Hematopoietic multipotent progenitor cell treated with erythropoietin and hydrocortisone succinate and interleukin-3 and kit ligand, for 17 days (in vitro differentiated cells): ENCODE results near the gene TICRR.
"Not testable (repeated sequence)": the region's sequence is repeated elsewhere in the genome, so short reads cannot be mapped to it uniquely, and the experiment has no call there.

ENCODE experiments used
- DNase-seq: peaks from one replicate; pipeline ENCODE4 v3.0.0-alpha.2; 2015; ENCODE audit warnings: low spot score

Gene TICRR, protein sequence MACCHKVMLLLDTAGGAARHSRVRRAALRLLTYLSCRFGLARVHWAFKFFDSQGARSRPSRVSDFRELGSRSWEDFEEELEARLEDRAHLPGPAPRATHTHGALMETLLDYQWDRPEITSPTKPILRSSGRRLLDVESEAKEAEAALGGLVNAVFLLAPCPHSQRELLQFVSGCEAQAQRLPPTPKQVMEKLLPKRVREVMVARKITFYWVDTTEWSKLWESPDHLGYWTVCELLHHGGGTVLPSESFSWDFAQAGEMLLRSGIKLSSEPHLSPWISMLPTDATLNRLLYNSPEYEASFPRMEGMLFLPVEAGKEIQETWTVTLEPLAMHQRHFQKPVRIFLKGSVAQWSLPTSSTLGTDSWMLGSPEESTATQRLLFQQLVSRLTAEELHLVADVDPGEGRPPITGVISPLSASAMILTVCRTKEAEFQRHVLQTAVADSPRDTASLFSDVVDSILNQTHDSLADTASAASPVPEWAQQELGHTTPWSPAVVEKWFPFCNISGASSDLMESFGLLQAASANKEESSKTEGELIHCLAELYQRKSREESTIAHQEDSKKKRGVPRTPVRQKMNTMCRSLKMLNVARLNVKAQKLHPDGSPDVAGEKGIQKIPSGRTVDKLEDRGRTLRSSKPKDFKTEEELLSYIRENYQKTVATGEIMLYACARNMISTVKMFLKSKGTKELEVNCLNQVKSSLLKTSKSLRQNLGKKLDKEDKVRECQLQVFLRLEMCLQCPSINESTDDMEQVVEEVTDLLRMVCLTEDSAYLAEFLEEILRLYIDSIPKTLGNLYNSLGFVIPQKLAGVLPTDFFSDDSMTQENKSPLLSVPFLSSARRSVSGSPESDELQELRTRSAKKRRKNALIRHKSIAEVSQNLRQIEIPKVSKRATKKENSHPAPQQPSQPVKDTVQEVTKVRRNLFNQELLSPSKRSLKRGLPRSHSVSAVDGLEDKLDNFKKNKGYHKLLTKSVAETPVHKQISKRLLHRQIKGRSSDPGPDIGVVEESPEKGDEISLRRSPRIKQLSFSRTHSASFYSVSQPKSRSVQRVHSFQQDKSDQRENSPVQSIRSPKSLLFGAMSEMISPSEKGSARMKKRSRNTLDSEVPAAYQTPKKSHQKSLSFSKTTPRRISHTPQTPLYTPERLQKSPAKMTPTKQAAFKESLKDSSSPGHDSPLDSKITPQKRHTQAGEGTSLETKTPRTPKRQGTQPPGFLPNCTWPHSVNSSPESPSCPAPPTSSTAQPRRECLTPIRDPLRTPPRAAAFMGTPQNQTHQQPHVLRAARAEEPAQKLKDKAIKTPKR (N-terminal part only)

DNA sequence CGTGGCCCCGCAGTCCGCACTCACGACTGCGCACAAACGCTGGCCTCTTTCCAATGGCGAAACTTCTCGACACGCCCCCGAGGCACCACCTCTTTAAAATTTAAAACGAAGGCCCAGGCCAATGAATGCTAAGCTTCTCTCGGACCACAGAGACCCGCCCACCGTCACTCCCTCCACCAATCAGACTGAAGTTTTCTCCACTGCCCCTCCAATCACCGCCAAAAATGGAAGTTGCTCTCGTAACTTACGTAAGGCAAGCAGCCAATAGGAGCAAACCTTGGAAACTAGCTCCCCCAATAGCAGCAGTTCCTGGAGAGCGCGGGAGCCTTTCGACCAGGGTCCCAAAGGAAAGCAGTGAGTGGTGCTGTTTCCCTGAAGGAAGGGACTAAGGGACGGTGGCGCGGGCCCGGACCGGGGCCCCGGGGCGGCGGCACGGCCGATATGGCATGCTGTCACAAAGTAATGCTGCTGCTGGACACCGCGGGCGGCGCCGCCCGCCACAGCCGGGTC, at the start of gene TICRR:
Gene TICRR, plus strand, starts transcription at position 324 of the 510 bp plus-strand sequence. Its CDS starts 118 bp downstream, at position 442.
- DNase-seq: peak; percentile 99

DNA sequence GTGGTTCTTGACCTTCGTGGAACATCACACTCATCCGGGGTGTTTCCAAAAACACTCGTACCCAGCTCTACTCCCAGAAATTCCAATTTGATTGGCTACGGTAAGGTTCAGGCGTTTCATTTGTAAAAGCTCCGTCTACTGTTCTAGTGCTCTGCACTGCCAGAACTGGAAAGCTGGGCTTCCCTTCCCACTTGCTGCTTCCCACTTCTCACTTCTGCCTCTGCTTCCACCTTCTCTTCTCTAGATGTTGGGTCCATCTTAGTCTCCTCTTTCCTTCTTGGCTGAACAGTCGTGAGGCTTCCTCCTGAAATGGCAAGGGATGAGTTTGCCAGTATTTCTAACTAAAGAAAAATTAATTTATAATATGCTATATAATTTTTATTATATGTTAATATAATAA, 49.1 kb upstream of the TICRR start:
- no peak for DNase-seq

DNA sequence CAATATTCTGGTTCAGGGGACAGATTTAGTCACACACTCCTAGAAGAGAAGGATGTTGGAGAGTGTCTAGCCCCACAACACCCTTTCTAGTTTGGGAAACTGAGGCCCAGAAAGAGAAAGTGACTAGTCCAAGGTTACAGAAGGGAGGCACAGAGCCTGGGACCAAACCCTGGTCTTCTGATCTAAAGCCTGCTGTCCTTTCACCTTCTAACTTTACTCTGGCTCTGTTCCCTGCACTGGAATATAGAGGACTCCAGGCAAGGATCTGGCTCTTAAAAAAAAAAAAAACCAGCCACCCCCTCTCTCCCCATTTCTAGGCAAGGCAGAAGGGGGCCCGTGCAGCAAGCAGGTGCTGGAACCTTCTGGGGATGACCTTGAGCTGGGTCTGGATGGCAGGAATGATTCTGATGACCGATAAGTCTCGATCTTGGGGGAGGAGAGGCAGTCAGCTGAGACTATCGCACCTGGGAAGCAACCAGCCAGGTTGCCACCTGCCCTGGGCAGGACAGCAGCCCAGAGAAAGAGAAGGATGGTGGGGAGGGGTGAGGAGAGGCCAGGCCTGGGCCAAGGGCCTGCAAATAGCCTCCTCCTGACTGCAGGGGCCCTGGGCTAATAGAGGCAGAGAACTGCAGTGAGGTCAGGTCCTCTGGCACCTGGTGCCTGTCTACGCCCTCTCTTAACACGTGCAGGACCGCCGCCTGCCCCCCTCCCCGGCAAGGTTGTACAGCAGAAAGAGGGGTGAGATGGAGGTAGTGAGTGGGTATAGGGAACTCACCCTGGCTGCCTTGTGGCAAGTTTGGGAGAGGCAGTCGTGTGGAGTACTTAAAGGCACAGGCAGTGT, 48.4 kb upstream of the TICRR start:
- no peak for DNase-seq

DNA sequence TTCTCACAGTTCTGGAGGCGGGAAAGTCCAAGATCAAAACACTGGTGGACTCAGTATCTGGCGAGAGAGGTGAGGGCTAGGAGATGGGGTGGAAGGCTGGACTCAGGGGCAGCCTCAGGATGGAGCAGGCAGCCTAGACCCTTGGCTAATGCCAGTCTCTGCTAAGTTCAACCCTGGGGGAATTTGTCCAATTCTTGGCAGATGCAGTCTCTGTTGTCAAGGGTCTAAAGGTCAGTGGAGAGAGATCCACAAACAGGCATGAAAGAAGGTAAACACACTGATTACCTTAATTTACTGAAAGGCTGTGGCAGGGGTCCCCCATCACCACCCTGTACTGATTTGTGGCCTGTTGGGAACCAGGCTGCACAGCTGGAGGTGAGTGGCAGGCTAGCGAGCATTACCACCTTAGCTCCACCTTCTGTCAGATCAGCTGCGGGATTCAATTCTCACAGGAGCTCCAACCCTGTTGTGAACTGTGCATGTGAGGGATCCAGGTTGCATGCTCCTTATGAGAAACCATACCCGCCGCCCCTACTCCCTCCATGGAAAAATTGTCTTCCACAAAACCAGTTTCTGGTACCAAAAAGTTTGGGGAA, 46.4 kb upstream of the TICRR start:
- no peak for DNase-seq

DNA sequence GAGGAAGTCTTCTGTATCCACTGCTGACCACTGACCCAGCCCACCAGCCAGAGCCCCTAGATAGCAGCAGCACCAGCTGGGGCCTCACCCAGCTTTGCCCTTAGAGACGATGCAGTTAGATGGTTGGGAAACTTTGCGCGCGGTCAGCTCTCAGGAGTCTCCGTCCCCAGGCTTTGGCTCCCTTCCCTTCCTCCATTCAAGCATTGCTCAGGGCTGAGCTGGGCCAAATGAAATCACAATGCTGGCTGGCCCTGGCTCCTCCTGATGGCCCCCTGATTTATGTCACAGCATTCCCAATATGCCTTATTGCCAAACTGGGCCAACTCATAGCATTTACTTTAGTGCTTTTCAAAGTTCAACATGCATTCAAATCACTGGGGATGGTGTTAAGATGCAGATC, 44.3 kb upstream of the TICRR start:
- DNase-seq: no peak

DNA sequence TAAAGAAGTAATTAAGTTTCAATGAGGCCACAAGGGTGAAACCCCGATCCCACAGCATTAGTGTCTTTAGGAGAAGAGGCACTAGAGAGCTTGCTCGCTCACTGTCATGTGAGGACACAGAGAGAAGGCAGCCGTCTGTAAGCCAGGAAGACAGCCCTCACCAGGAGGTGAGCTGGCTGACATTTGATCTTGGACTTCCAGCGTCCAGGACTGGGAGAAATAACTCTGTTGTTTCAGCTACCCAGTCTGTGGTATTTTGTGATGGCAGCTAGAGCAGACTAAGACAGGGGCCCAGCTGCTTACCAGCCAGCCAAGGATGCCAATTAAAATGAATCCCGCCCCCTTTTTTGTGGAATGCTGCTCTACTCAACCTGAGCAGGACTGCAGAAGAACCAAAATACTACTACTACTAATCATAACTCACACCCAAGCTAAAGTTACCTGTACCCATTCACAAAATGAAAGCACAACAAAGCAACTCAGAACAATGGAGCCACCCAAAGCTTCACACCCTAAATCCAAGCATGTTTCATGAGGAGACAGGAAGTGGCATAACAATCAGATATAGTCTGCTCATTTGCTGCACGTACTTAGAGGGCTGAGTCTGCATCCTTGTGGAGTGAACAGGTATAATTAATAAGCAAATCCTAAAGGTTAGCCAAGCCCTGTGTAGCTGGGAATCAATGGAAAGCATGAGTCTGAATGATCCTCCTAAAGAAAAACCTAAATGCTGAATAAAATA, 43.3 kb upstream of the TICRR start:
- DNase-seq: no peak

DNA sequence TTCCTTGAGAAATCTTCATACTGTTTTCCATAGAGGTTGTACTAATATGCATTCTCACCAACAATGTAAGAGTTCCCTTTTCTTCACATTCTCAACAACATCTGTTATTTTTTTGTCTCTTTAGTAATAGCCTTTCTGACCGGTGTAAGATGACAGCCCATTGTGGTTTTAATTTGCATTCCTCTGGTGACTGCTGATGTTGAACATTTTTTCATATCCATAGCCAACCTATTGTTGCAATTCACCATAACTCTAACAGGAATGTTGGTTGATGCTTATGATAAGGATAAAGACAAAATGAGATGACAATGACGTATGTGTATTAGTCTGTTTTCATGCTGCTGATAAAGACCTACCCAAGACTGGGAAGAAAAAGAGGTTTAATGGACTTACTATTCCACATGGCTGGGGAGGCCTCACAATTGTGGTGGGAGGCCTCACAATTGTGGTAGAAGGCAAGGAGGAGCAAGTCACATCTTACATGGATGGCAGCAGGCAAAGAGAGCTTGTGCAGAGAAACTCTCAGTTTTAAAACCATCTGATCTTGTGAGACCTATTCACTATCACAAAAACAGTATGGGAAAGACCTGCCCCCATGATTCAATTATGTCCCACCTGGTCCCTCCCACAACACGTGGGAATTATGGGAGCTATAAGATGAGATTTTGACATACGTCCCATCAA, 41.3 kb upstream of the TICRR start:
- DNase-seq: no peak

DNA sequence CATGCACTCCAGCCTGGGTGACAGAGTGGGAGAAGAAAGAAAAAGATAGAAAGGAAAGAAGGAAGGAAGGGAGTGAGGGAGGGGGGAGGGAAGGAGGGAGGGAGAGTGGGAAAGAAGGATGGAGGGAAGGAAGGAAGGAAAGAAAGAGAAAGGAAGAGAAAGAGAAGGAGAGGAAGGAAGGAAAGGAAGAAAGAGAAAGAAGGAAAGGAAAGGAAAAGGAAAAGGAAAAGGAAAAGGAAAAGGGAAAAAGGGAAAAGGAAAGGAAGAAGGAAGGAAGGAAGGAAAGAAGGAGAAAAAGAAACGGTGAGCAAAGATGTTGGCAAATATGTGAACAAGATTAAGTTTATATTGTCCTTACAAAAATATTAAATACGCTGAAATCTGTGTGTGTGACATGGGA, 36.2 kb upstream of the TICRR start:
- DNase-seq: no peak

DNA sequence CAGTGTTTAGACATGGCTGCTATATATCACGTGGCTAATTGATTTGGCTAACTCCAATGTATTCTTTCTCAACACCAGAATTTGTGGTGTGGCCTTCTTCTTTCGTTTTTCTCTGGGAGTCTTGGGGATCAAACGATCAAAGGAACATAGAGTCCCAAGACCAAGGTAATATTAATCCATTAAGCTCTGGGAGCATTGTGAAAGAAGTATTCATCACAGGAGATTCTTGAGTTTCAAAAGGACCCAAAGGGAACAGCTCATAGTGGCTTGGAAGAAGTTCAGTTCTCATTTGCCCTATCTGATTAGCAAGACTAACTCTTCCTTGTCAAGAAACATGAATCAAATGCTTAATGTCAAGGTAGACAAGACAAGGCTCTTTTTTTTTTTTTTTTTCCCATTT, 32.9 kb upstream of the TICRR start:
- DNase-seq: no peak

DNA sequence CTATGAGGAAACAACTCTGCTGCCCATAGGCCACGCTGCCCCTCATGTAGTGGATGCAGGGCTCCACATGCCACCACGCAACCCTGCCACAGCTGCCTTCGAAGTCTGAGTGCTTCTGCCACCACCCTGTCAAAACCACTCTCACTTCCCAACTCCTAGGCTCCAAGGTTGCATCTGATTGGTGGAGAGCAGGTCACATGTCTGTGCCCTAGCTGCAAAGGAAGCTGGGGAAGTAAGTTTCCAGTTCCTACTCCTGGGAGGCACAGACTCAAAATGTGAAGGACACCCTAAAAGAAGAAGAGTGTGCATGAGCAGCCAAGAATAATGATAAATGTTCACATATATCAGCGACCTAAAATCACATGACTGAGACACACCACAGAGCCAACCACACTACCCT, 31.9 kb upstream of the TICRR start:
- no peak for DNase-seq

DNA sequence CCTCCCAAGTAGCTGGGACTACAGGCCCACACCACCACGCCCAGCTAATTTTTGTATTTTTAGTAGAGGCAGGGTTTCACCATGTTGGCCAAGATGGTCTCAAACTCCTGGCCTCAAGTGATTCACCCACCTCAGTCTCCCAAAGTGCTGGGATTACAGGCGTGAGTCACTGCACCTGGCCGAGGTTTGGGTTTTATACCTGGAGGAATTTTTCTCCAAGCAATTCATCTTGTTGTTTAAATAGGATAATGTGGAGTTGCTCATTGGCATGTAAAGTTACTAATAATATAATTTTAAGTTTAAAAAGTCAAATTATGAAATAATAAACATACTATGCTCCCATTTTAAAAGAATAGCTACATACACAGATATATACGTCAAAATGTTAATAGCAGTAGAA, 26.1 kb upstream of the TICRR start:
- not testable (repeated sequence) for DNase-seq

DNA sequence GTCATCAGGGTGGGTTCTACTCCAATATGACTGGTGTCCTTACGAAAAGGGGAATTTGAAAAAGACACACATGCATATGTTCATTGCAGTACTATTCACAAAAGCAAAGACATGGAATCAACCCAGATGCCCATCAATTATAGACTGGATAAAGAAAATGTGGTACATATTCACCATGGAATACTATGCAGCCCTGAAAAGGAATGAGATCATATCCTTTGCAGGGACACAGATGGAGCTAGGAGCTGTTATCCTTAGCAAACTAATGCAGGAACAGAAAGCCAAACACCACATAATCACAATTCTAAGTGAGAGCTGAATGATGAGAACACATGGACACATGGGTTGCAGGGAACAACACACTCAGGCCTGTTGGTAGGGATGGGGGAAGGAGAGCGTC, 24.8 kb upstream of the TICRR start:
- DNase-seq: no peak

DNA sequence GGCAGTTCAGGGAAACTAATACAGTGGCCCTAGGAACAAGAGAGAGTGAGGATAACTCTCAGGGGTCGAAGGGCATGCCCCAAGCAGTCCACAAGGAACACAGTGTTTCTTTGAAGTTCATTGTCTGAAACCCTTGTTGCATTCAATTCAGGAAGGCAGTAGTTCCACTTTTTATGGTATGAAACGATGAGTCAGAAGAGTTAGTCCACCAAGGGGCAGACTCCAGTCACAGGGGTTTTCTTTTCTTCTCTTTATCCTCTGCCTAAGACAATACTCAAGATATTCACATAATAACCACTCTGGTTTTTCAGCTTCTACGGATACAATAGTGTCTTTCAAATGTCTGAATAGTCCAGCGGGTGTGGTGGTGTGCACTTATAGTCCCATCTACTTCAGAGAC, 23.7 kb upstream of the TICRR start:
- DNase-seq: no peak

DNA sequence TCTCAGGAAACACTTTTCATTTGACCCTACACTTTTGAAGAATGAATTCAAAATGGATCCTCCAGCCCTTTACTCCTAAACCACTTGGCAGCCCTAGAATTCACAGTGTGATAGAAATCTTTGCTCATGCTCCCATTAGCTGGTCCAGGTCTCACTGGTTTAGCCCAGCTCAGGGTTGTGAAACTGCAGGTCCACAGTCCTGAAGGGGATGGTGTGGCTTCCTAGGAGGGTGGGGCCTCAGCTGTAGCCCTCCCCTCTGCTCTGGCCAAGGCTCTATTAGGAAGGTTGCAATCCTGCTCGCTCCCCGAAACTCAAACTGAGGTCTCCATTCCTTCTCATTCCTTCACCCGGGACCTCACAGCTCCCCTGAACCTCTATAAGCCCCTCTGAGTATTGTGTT, 21.6 kb upstream of the TICRR start:
- no peak for DNase-seq

DNA sequence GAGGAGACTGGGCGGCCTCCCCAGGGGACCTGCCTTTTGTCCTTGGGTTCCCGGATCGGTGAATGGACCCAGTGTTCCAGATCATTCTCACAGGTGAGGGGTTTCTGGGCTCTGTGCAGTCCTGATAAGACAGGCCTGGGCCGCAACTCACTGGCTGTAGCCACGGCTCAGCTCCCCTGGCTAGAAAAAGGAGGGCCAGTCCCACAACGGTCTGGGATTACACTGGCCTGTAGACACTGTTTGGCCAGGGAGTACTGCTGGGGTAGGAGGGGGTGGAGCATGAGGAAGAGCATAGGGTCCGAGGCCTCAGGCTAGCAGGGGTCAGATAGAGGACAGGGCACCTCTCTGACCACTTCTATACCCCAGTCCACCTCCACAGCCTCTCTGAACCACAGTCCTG, 21.0 kb upstream of the TICRR start:
- no peak for DNase-seq

DNA sequence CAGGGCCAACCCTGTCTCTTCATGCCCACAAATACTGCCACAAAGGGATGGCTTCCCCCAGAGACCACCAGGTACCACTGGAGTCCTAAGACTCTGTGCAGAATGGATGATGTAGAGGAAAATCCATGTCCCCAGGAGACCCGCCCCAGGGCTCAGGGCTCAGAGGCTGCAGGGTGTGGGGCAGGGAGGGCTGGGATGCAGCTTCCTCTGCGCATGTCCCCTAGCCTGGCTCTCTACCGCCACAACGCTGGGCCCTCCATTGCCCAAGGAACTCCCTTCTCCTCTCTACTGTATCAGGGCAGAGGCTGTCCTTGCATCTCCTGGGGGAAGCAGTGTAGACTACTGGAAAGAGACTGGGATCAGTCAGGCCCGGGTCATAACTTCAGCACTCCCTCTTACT, 19.5 kb upstream of the TICRR start:
- DNase-seq: no peak

DNA sequence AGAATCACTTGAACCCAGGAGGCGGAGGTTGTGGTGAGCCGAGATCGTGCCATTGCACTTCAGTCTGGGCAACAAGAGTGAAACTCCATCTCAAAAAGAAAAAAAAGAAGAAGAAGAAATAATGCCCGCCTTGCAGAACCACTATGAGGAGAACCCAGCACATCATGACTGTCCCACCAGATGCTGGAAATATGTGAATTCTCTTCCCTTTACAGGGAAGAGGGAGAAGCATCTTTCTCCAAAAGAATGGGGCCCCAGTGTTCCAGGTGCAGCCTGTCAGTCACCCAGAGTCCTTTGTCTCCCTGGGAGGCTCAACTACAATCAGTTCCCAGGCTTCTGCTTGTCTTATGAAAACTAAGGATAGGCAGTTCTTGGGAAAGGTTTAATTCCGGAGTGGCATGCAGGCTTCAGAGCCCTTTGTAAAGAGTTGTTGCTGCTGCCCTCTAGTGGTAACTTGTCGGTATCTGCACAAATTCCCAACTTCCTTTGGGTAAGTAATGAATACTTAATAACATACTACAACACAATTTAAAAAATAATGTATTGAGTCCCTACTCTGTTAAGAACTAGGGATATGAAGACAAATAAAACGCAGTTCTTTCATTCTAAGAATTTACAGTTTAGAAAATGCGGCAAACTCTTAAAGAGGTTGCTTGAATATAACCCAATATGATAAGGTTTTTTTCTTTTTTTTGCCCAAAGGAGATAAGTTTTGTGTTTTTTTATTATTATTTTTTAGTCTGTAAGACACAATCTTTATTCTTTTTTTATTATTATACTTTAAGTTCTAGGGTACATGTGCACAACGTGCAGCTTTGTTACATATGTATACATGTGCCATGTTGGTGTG, 18.6 kb upstream of the TICRR start:
- peak; percentile 75 for DNase-seq

DNA sequence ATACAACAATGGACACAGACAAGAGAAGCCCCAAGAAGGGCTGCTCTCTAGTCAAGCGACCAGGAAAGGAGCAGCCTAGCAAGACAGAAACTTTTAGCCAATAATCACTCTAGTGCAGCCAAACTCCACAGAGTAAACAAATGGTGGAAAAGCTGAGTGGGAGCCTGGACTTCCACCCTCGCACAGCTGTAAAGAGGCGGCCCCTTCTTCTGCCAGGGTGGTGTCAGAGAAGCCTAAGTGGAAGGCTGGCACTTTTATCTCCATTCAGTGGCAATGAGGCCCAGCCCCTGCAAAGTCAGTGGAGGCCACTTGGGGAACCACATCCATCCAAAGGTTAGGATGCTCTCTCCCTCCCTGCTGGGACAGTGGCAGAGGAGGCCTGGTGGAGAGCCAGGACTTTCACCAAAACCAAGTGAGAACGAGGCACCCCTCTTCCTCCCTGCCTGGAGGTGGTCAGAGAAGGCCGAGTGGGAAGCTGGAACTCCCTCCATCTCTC, 15.5 kb upstream of the TICRR start:
- no peak for DNase-seq
